Fibroblast of skin of back (primary cell): ENCODE measurements around the gene MSLN.
"Not testable (repeated sequence)": the region's sequence is repeated elsewhere in the genome, so short reads cannot be mapped to it uniquely, and the experiment has no call there.

Experiments used
- DNase-seq: peaks from one replicate; pipeline ENCODE4 v3.0.0-alpha.2; 2013

Gene MSLN

GRCh38 chr16:735982-736453 is 24.5 kb upstream of the MSLN start:
- DNase-seq = no peak

- DNase-seq = no peak
Observed at GRCh38 chr16:736936-737481, 23.5 kb upstream of the MSLN start.

- no peak for DNase-seq
Observed at GRCh38 chr16:739560-740458, 20.7 kb upstream of the MSLN start.

GRCh38 chr16:740459-740763 is 20.1 kb upstream of the MSLN start:
- no peak for DNase-seq

GRCh38 chr16:740764-741505 is 19.6 kb upstream of the MSLN start, which contains the start of gene CIAO3:
CIAO3 (minus strand) TSS chr16:740997; CDS start chr16:740985, 12 bp downstream.
- peak; percentile 89 for DNase-seq

GRCh38 chr16:741986-742629 is 18.4 kb upstream of the MSLN start:
- no peak for DNase-seq

GRCh38 chr16:742894-743293 is 17.6 kb upstream of the MSLN start:
- DNase-seq = not testable (repeated sequence)

GRCh38 chr16:743794-744500 is 16.6 kb upstream of the MSLN start:
- no peak for DNase-seq

- no peak for DNase-seq
Observed at GRCh38 chr16:745739-746138, 14.8 kb upstream of the MSLN start.

GRCh38 chr16:746637-747036 is 13.9 kb upstream of the MSLN start:
- DNase-seq = no peak

GRCh38 chr16:747978-748746 is 12.4 kb upstream of the MSLN start:
- no peak for DNase-seq

GRCh38 chr16:749010-749409 is 11.5 kb upstream of the MSLN start:
- peak; percentile 69 for DNase-seq

- DNase-seq = no peak
Observed at GRCh38 chr16:750485-750884, 10.0 kb upstream of the MSLN start.

GRCh38 chr16:751152-752006 is 9.2 kb upstream of the MSLN start:
- DNase-seq = no peak

GRCh38 chr16:752007-752312 is 8.6 kb upstream of the MSLN start:
- no peak for DNase-seq

GRCh38 chr16:754121-754607 is 6.4 kb upstream of the MSLN start:
- not testable (repeated sequence) for DNase-seq

GRCh38 chr16:754656-755055 is 5.9 kb upstream of the MSLN start:
- no peak for DNase-seq

- no peak for DNase-seq
Observed at GRCh38 chr16:756428-756827, 4.1 kb upstream of the MSLN start.

GRCh38 chr16:759110-759910 is 1.2 kb upstream of the MSLN start:
- DNase-seq = no peak

- DNase-seq = no peak
Observed at GRCh38 chr16:760065-760464, 469 bp upstream of the MSLN start.
